GM12873 (cell line): Measurements from ENCODE around the gene RGS10.

Experiments
- CTCF ChIP-seq: IDR thresholded peaks from 2 replicates; pipeline ENCODE4 v1.5.1; 2012; ENCODE audit warnings: low read depth, mild to moderate bottlenecking, moderate library complexity, low read length, control low read depth; ENCODE audit not compliant: insufficient read depth; ENCODE audit errors: missing control alignments

The RGS10 gene

GRCh38 chr10:119503821-119504220 is 38.7 kb downstream of the RGS10 start:
- no peak for TF ChIP-seq CTCF

GRCh38 chr10:119502618-119503155 is 39.8 kb downstream of the RGS10 start:
- TF ChIP-seq CTCF: no peak

GRCh38 chr10:119502209-119502608 is 40.3 kb downstream of the RGS10 start:
- no peak for TF ChIP-seq CTCF

GRCh38 chr10:119501690-119502089 is 40.8 kb downstream of the RGS10 start:
- no peak for TF ChIP-seq CTCF

GRCh38 chr10:119500821-119501220 is 41.7 kb downstream of the RGS10 start:
- no peak for TF ChIP-seq CTCF

GRCh38 chr10:119500123-119500795 is 42.3 kb downstream of the RGS10 start:
- TF ChIP-seq CTCF: no peak

- no peak for TF ChIP-seq CTCF
Measured at GRCh38 chr10:119499677-119500002, 42.9 kb downstream of the RGS10 start.
